DOHH2 (cell line): ENCODE measurements around the gene TAGLN2.

Experiments
- H3F3A ChIP-seq: fragments of 200-600 bp; sonication (generic), shearing (Covaris generic); 2 replicates; pipeline ENCODE4 v1.6.0; 2016; ENCODE audit warnings: antibody characterized with exemption, mild to moderate bottlenecking; ENCODE audit not compliant: control insufficient read depth, insufficient read depth
- H3K27ac ChIP-seq: fragments of 200-600 bp; sonication (generic); 2 replicates; pipeline ENCODE4 v1.5.1; 2014; ENCODE audit warnings: low read depth, mild to moderate bottlenecking, low read length, moderate library complexity
- H3K27me3 ChIP-seq: fragments of 200-600 bp; sonication (generic); 2 replicates; pipeline ENCODE4 v1.6.1; 2014; ENCODE audit warnings: mild to moderate bottlenecking, low read length, mixed read lengths; ENCODE audit not compliant: control insufficient read depth
- H3K36me3 ChIP-seq: fragments of 200-600 bp; sonication (generic); 2 replicates; pipeline ENCODE4 v1.6.1; 2014; ENCODE audit warnings: mild to moderate bottlenecking, low read length, moderate library complexity, mixed read lengths; ENCODE audit not compliant: control insufficient read depth
- H3K4me1 ChIP-seq: fragments of 200-600 bp; sonication (generic); 2 replicates; pipeline ENCODE4 v1.6.1; 2014; ENCODE audit warnings: mild to moderate bottlenecking, low read length, mixed read lengths; ENCODE audit not compliant: control insufficient read depth
- H3K4me2 ChIP-seq: fragments of 200-600 bp; sonication (generic); 2 replicates; pipeline ENCODE4 v1.6.0; 2014; ENCODE audit warnings: mild to moderate bottlenecking, low read length, moderate library complexity
- H3K4me3 ChIP-seq: fragments of 200-600 bp; sonication (generic); 2 replicates; pipeline ENCODE4 v1.5.1; 2014; ENCODE audit warnings: mild to moderate bottlenecking, low read length, mixed read lengths
- H3K79me2 ChIP-seq: fragments of 200-600 bp; sonication (generic); 2 replicates; pipeline ENCODE4 v1.6.1; 2014; ENCODE audit warnings: mild to moderate bottlenecking, low read length, mixed read lengths; ENCODE audit not compliant: control insufficient read depth
- H3K9me2 ChIP-seq: fragments of 200-600 bp; sonication (generic); replicated peaks from 2 replicates; pipeline ENCODE4 v1.6.1; 2014; ENCODE audit warnings: mild to moderate bottlenecking, low read length, mixed read lengths; ENCODE audit not compliant: control insufficient read depth
- H3K9me3 ChIP-seq: fragments of 200-600 bp; sonication (generic); 2 replicates; pipeline ENCODE4 v1.6.1; 2014; ENCODE audit warnings: antibody characterized with exemption, low read length, mixed read lengths; ENCODE audit not compliant: control insufficient read depth, insufficient read depth
- H4K20me1 ChIP-seq: fragments of 200-600 bp; sonication (generic); 2 replicates; pipeline ENCODE4 v1.6.0; 2014; ENCODE audit warnings: low read depth, mild to moderate bottlenecking, antibody characterized with exemption, low read length, moderate library complexity; ENCODE audit not compliant: control insufficient read depth, insufficient read depth
- CTCF ChIP-seq: fragments of 200-600 bp; sonication (generic); IDR thresholded peaks from one replicate; pipeline ENCODE4 v1.5.1; 2014; ENCODE audit warnings: antibody characterized with exemption, mild to moderate bottlenecking, low read depth, low read length; ENCODE audit not compliant: poor library complexity, severe bottlenecking
- EZH2phosphoT487 ChIP-seq: fragments of 200-600 bp; sonication (generic); IDR thresholded peaks from 2 replicates; pipeline ENCODE4 v1.6.1; 2017; ENCODE audit warnings: borderline replicate concordance, mild to moderate bottlenecking, antibody characterized with exemption, low read length, moderate library complexity, mixed read lengths

Gene TAGLN2

DNA sequence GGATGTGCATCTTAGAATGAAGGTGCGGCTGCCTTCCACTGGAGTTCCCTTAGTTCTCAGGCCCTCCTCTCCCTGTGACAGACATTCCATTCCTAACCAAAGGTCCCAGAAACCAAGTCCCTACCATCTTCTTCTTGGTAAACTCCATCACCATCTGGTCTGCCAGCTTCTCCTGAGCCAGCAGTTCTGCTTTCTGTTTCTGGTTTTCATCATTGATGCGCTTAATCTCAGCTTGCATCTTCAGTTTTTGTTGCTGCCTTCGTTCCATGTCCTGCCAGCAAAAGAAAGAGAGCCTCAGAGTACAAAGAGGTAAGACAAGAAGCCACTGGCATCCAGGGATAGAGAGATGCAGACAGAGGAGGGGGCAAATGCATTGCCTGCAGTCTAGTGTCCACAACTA, 44.9 kb downstream of the TAGLN2 start:
- H4K20me1 ChIP-seq, result no peaks in the 10 kb centered on the region
- TF ChIP-seq EZH2phosphoT487, result no peak
- TF ChIP-seq CTCF, result no peak
- H3K27me3 ChIP-seq, result no peaks in the 10 kb centered on the region
- no peaks in the 10 kb centered on the region for H3K9me3 ChIP-seq
- H3K36me3 ChIP-seq, result no peaks in the 10 kb centered on the region
- no peaks in the 10 kb centered on the region for H3K79me2 ChIP-seq
- no peaks in the 10 kb centered on the region for H3F3A ChIP-seq
- H3K4me1 ChIP-seq, result no peaks in the 10 kb centered on the region
- H3K27ac ChIP-seq, result no peak overlapping the region
- no peak overlapping the region for H3K4me2 ChIP-seq
- no peak overlapping the region for H3K4me3 ChIP-seq
- H3K9me2 ChIP-seq, result no peaks in the 10 kb centered on the region

DNA sequence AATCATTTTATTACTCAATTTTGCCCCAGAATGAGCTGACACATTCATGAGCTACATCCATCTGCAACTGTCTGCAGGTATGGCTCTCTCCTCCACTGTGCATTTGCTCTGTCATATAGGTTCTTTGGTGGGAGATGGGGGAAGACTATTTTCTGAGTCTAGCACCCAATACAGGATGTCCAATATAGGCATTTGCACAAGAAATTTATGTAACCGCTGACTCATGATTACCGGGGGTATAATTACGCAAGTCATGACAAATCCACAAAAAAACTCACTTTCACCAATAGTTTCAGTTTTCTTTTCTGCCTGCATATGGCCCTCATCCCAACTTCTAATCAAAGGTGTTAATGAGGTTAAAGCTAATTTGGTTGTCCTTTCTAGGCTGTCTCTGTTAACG, 45.3 kb downstream of the TAGLN2 start:
- Histone ChIP-seq H3K27ac (no peak overlapping the region), H3K4me3 (no peak overlapping the region), H3K9me3 (no peaks in the 10 kb centered on the region), H3K9me2 (no peaks in the 10 kb centered on the region), H3K4me1 (no peaks in the 10 kb centered on the region), H4K20me1 (no peaks in the 10 kb centered on the region), H3K36me3 (no peaks in the 10 kb centered on the region), H3K4me2 (no peak overlapping the region), H3K27me3 (no peaks in the 10 kb centered on the region), H3K79me2 (no peaks in the 10 kb centered on the region), H3F3A (no peaks in the 10 kb centered on the region)
- no peak for TF ChIP-seq CTCF
- no peak for TF ChIP-seq EZH2phosphoT487

DNA sequence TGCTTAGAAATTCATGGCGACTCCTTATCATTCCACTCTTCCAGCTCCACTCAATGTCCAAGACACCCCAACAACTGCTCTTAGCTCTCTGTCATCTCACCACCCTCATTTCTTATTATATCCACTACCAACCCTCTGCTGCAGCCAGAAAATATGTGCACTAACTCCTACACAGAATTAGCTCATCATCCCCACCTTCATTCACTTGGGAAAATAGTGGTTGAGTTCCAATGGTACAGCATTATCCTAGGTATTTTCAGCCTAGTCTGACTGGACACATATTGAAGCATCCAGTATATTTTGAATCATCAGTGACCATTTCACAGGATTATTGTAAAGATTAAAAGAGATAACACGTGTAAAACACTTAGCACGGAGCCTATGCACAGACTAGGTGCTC, 46.2 kb downstream of the TAGLN2 start:
- Histone ChIP-seq H3K27me3 (no peaks in the 10 kb centered on the region), H3K9me2 (no peaks in the 10 kb centered on the region), H3K79me2 (no peaks in the 10 kb centered on the region), H4K20me1 (no peaks in the 10 kb centered on the region), H3K9me3 (no peaks in the 10 kb centered on the region), H3K27ac (no peak overlapping the region), H3K36me3 (no peaks in the 10 kb centered on the region), H3K4me1 (no peaks in the 10 kb centered on the region), H3K4me3 (no peak overlapping the region), H3F3A (no peaks in the 10 kb centered on the region), H3K4me2 (no peak overlapping the region)
- no peak for TF ChIP-seq CTCF
- no peak for TF ChIP-seq EZH2phosphoT487
